ENCODE measurements around the gene ECE1.

GRCh38 chr1:21277180-21277579, 13.1 kb downstream of the ECE1 start:
- TF ChIP-seq EZH2 (IDR thresholded peaks at IDR 0.05; ENCODE audit: low read length, missing control alignments) (no peak), CTCF (conservative IDR thresholded peaks at IDR 0.05 in 1 of 2, IDR thresholded peaks at IDR 0.05 in 1 of 2; ENCODE audit: low read depth in 1 of 2, low read length in 2 of 2) (no peak)
